GM18909 (cell line): ENCODE results near the gene NCAPD2.

Source experiments
- ATAC-seq: cut with Tn5 transposase; IDR thresholded peaks from one replicate; pipeline ENCODE4 v1.9.1; 2021; ENCODE audit warnings: mild to moderate bottlenecking; ENCODE audit not compliant: unreplicated experiment, poor library complexity

The NCAPD2 gene

GRCh38 chr12:6559500-6559899 lies 65.6 kb downstream of the NCAPD2 start:
- no peak for ATAC-seq

- no peak for ATAC-seq
Measured at GRCh38 chr12:6560501-6561205, 66.8 kb downstream of the NCAPD2 start.

GRCh38 chr12:6562881-6563280 lies 69.0 kb downstream of the NCAPD2 start:
- no peak for ATAC-seq

- ATAC-seq: no peak
Measured at GRCh38 chr12:6563448-6564050, 69.6 kb downstream of the NCAPD2 start.

GRCh38 chr12:6567112-6567670 lies 73.3 kb downstream of the NCAPD2 start:
- no peak for ATAC-seq

- ATAC-seq: no peak
Measured at GRCh38 chr12:6569312-6569711, 75.4 kb downstream of the NCAPD2 start.

- ATAC-seq: no peak
Measured at GRCh38 chr12:6569786-6570185, 75.9 kb downstream of the NCAPD2 start.

- ATAC-seq: no peak
Measured at GRCh38 chr12:6570264-6570887, 76.5 kb downstream of the NCAPD2 start.

- no peak for ATAC-seq
Measured at GRCh38 chr12:6573001-6573400, 79.1 kb downstream of the NCAPD2 start.

GRCh38 chr12:6574576-6575295 lies 80.8 kb downstream of the NCAPD2 start:
- ATAC-seq: no peak

GRCh38 chr12:6575648-6576047 lies 81.7 kb downstream of the NCAPD2 start:
- ATAC-seq: no peak
